GM19025 (cell line): Measurements from ENCODE around the gene HAAO.

Experiments used
- ATAC-seq: cut with Tn5 transposase; IDR thresholded peaks from one replicate; pipeline ENCODE4 v1.9.1; 2021; ENCODE audit warnings: mild to moderate bottlenecking, low read depth, moderate library complexity; ENCODE audit not compliant: unreplicated experiment

Gene HAAO

DNA sequence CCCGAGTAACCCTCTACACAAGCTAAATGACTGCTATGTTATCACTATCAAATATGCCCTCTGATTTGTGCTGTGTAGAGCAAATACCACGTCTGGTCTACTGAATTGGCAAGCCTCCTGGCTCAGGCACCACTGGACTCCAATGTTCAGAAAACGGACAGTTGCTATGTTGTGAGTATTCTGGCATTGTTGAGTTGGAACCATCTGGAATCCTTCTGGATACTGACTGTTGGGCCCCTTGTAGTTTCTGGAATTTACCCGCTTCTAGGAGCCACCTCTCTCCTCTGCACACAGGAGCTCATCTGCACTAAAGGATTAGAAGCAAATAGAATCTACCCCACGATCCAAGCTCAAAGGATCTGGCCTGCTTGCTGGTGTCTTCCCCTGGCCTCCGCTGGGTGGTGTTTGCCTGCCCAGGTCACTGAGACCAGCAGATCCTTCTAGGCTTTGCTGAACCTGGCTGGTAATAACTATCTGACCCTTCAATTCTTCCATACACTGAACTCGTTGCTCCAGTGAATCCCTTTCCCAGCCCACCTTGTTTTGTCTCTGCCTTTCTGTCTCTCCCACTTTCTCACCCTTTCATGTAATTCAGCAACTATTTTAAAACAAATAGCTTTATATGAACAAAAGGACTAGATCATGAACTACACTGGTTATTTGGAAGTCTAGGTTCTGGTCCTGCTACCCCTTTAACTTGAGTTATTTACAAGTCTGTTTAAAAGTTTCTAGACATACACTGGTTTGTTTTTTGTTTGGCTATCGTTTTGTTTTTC, 2.1 kb upstream of the HAAO start:
- ATAC-seq: no peak

DNA sequence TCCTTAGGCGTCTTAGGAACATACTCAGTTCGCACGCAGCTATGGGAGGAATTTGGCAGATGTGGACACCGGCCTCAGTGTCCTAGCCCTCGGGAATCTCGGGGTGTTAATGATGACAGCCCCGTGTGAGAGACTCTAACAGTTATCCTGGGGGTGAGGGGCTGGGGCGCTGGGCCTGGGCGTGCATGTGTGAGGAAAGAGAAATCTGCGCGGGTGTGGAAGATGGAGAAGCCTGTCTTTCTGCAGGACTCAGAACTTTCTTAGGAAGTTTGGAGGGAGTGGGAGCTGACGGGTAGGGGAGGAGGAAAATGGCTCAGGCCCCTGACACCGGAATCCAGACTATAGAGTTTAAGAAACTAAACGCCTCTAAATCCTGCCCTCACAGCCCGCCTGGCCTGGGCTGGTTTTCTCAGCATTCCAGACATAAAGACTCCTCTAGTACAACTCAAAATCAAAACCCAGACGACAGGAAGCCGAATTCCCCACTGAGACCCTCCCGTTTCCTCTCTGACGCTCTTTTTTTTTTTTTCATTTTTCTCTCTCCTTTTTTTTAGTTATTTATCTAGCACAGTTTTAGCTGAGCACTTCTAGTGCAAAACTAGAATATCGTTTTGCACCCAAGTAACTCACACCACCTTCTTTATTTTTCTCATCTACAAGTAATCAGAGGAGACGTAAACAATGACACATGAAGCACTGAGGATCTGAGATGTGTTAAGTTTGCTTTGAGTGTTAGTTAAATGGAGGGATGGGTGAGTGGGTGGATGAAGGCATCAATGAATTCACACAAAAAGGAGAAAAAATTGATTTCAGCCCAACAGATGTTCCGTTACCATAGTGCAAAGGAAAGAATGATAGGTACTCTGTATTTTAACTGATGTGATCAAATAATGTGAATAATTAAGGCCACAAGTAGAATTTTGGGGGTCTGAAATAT, 1.2 kb upstream of the HAAO start:
- ATAC-seq: no peak

DNA sequence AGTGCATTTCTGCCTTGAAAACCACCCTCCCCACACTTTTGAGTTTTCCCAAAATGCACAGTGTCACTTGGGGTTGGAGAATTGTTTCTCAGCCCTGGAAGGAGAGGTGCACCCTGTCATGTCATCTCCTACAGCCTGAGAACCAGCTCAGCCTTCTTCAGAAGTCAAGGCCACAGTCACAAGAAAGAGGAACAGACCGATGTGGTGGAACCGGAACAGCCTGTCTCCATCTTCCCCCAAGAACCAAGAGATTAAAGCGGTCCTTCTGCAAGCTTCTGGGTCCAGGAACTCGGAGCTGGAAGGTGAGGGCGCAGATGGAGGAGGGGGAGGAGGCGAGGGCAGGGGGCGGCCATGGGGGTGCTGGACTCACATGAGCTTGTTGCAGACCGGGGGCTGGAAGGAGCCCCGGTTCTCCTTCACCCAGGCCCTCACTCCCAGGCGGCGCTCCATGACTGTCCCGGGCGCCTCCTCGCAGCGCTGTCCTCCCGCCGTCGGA, 248 bp downstream of the HAAO start:
- no peak for ATAC-seq

DNA sequence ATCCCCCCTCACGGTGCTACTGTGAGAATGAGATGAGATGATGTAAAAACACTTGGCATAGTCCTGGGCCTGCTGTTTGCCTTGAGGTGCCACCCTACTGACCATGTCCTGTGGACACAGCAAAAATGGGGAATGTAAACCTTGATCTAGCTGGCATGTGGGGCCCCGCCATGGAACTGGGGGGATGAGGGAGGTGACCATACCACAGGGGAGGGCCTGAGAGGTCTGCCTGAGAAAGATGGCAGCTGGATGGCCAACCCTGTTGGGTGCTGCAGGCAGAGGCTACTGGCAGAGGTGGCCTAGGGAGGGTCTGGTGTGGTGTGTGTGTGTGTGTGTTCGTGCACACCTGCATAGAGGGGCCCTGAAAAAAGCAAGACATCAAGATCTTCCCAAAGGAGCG, 777 bp downstream of the HAAO start:
- ATAC-seq: no peak

DNA sequence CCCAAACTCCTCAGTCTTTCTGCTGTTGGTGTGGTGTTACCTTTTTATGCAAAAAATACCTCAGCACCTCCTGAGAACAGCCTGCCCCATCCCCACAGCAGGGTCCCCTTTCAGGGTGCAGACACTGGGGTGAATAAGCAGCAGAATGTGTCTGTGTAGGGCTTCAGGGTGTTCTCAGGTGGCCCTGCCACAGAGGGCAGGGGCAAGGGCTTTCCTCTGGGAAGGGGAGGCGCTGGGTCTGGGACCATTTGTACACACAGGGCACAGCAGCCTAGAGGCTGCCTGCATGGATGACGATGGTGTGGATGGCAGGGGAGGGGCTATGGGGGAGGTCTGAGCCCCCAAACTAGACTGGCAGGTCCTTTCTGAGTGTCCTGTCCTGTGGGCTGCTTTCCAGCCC, 2.6 kb downstream of the HAAO start:
- ATAC-seq: no peak

DNA sequence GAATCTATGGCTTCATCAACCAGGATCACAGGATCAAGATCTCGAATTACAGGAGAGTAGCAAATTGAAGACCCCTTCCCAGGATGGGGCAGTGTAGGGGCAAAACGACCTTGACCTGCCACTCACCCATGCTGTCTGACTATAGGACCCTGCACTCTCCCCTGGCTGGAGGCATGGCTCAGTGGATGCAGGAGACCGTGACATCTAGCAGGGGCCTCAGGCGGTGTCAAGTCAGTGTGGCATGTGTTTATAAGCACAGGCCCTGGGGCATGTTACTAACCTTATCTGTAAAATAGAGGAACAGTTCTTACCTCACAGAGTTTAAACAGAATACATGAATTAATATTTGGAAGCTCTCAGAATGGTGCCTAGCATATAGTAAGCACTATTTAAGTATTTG, 3.5 kb downstream of the HAAO start:
- no peak for ATAC-seq

DNA sequence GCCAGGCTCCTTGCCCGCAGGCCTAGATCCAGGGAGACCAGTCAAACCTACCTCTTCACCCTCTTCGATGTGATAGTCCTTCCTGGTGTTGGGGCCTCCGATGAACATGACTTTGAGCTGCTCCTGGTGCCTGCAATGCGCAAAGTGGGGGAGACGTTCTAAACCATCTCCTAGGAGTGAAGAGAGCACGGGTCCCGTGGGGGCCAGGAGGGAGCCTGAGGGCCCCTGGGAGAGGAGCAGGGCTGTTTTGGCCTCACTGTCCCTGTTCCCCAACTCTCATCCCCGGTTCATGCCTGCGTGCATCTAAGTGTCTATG, 3.9 kb downstream of the HAAO start:
- no peak for ATAC-seq

DNA sequence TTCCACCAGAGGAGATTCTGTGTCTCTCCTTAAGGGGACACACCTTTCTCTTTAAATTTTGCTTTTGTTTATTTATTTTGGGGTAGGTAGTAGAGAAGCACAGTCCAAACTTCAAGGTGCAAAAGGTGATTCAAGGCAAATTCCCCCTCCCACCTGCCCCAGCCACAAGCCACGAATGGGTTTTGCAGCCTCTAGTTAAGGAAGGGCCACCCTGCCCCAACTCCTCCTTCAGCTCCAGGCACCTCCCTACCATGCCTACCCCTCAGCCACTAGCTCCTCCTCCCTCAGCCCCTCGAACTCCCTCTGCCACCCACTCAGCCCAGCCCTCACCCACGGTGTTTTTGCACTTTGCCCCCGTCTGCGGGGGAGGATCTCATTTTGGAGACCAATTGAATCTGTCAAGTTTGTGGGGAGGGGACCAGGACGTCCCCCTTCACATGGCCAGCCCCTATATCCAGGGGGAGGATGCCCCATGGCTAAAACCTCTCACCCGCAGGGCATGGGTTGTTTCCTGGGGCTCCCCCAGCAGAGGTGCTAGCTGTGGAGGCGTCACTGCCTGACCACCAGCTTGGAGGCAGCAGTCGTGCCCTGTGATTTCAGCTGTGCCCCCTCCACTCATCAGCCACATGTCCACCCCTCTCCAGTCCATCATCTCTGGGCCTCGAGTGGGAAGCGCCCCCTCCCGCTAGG, 4.5 kb downstream of the HAAO start:
- no peak for ATAC-seq

DNA sequence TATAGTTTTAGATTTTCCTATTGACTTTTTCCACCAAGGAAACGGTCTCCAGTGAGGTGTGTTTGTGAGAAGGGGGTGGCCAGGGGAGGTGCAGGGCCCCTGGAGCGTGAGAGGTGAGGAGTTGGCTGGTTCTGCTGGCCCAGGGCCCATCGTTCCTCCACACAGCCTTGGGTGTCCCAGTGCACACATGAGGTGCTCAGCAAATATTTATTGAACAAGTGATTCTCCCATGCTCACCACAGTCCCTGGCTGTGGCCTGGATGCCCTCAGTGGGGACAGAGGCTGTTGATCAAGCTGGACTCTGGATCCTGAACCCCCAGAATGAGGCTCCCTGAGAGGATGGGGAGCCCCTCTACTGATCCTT, 5.0 kb downstream of the HAAO start:
- ATAC-seq: no peak

DNA sequence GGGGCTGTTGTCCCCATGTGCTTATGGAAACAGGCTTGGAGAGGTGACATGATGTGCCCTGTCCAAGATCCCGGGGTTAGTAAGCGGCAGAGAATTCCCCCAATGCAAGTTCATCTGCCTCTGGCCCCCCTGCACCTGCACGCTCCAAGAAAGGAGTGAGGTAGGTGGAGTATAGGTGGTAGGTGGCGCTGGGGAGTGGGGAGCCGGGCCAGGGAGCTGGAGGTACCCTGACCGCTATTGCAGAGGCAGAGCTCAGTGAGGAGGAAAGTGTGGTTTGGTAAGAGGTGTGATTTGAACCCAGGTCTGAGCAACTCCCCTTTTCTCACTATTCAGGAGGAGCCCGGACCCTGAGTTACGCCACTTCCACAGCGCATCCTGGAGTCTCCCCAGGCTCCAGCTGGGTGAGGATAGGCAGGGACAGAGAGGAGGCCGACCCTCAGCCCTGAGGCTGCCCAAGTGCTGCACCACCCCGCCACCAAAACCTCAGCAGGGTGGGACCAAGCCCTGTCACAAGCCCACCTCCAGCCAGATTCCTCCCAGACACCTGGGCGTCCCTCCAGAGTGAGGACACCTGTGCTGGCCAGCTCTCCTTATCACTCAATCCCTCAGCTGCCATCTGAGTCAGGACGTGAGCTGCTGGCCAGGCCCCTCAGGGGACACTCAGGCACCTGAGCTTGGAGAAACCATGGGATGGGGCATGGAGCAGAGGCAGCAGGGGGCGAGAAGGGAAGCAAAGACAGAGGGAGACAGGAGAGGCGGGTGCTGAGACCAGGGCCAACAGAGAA, 5.6 kb downstream of the HAAO start:
- no peak for ATAC-seq

DNA sequence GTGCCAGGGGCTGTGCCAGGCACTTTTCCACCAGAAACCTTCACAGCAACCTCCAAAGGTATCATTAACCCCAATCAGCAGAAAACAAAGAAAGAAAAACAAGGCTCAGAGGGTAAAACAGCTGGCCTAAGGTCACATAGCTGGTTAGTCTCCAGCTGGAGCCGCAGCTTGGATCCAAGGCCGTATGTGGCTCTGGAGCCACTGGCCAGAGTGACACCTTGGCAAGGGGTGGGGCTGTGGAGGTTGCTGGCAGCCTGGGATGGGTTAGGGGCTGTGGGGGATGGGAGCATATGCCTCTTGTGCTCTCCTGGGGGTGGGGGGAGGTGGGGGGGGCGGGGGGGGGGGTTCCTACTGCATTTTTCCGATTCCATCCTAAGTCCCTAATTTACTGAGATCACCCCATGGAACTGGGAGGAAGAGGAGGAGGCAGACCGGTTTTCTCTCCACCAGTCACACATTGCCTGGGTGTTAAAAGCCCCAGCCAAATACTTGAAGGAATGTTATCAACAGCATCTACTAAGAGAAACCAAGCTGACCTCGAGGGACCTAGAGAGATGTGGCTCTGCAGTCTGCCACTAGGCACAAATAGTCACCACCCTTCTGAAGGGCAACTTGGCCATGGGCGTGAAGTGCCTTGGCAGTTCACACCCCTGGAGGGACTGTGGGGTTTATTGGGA, 8.0 kb downstream of the HAAO start:
- ATAC-seq: no peak

DNA sequence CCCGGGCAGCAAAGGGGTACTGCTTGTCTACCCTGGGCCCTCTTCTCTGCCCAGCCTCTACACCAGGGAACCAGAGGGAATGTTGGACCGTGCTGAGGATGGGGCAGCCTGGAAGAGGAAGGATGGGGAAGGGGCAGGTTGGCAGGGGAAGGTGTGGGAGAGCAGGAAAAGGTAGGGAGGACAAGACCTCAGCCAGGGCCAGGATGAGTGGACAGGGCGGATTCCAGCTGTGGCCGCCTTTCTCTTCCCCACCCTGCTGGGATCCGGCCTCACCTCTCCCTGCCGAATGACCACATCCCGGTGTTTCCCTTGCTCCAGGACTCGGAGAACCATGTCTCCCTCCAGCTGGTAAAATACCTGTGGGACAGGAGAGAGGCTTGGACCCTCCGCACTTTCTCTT, 8.9 kb downstream of the HAAO start:
- no peak for ATAC-seq

DNA sequence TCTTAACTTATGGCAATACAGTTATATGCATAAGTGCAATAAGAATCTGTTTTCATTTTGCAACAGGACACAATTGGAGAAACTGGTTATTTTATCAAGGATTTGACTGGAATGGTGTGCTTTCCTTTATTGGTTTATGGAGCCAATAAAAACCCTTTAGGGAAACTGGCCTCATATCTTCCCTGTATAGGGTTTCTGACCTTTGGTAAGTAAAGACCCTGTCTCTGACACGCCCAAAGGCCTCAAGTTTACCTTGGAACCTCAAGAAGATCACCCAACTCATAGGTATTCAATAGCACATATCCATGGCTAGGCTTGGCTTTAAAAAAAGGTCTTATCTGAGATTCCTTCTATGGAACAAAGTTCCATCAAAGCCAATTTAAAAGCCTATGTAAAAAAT, 11.2 kb downstream of the HAAO start:
- no peak for ATAC-seq

DNA sequence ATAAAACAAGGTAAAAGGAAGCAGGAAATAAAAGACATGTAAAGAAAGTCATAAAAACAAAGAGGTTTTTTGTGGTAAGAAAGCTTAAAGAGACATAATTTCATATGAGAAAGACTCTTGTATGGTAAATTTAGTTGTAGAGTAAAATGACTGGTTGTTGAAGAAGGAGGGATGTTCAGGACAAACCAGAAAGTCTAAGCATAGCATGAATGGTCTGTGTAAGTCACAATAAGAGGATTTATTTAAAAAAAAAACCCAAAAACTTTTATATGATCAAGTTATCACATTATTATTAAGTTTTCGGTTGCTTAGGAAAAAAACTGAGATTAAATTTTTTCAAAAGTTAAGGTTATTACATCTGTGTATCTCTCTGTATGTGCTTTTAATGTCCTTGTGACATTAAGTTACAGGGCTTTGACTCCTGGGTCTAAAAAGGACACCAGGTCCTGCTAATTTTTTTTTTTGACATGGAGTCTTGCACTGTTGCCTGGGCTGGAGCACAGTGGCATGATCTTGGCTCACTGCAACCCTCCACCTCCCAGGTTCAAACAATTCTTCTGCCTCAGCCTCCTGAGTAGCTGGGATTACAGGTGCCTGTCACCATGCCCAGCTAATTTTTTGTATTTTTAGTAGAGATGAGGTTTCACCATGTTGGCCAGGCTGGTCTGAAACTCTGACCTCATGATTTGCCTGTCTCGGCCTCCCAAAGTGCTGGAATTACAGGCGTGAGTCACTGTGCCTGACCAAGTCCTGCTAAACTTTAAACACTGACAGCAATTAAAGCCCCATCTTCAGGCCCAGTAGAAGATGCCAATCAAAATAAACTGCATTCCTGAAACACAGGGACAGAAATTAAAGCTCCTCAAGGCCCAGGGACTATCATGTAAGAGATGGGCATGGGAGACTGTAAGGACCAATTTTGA, 14.2 kb downstream of the HAAO start:
- no peak for ATAC-seq

DNA sequence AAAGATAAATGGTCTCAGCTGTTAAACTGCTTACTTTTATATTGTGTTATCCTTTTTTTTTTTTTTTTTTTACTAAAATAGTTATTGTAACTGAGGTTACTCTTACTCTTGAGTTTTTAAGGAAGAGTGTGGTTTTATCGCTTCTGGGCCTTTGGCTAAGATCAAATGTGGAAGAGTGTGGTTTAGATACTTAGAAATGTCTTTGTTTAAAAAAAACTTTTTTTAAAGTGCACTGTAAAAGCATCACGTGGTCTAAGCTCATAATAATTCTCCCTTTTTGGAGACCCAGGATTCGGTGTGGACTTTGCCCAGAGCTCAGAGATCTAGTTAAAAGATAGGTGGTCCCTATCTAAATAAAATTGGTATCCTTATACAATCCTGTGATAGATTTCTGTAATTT, 16.6 kb downstream of the HAAO start:
- ATAC-seq: no peak

DNA sequence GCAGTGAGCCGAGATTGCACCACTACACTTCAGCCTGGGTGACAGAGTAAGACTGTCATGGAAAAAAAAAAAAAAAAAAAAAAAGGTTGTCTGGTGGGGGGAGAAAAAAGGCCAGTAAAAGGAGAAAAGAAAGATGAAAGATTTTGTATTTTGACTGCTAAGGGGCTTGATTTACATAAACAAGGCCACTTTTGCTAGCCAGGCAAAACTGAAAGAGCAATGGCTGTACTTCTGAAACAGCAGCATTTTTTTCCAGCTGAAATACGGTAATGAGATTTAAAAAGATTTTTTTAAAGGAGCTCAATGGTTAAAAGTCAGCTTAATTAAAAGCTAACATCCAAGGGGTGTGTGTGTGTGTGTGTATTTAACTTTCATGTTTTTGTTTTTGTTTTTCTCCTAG, 17.2 kb downstream of the HAAO start:
- no peak for ATAC-seq

DNA sequence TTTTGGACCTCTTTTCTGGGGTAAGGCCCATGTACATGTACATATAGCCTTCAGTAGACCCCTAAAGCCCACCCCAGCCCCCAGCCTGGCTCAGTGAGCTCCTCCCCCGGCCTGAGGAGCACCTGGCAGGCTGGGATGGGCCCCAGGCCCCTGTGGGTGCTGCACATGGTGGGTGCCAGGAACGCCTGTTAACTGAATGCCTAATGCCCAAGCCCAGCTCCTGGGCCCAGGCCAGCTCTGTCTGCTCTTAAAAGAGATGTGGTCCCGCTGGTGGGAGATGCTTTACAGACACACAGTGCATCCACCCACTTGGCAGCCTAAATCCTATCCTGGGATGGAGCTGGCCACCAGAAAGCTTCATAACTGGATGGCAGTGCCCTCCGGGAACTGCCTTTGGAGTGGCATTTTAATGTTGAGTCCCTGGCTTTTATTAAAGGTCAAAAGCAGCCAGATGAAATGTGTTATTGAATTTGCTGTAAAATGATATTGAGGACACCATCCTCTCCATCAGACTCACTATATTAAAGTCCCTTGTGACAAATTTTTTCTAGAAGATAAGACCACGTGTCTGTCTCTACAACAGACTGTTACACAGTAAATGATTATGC, 20.7 kb downstream of the HAAO start:
- ATAC-seq: no peak

DNA sequence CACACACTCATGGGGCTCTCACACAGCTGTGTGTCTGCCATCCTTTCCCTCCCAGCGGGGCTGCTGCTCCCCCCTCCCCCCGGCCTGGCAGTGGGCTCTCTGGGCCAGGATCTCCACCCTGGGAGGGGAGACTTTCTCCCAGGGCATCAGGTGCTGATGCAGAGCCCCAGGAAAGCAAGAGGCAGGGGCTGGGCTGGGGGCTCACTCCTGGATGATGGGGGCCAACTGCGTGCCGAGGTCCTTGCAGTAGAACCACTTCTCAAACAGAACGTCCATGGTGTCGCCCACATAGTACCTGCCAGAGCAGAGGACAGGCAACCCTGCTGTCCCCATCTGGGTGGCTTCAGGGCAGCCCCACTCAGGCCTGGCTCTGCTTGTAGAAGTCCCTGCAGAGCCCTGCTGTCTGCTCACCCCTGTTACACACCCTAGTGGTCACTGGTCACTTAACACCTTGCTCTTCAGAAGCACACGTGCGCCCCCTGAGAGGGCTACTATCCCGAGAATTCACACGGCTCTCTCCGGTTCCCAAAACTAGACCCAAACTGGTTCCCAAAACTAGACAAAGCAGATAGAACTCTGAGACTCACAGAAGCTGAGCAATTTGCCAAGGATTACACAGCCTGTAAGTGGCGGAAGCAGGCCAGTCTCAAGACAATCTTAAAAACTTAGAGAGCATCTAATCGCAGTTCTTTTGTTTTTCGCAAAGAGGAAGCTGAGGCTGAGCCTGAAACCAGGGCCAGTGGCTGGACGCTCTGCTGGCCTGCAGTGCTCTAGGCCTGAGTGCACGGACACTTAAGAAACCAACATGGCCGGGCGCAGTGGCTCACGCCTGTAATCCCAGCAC, 21.9 kb downstream of the HAAO start:
- peak; percentile 45 for ATAC-seq
